ENCODE data around the gene KRTAP20-3.

KRTAP20-3 gene

DNA sequence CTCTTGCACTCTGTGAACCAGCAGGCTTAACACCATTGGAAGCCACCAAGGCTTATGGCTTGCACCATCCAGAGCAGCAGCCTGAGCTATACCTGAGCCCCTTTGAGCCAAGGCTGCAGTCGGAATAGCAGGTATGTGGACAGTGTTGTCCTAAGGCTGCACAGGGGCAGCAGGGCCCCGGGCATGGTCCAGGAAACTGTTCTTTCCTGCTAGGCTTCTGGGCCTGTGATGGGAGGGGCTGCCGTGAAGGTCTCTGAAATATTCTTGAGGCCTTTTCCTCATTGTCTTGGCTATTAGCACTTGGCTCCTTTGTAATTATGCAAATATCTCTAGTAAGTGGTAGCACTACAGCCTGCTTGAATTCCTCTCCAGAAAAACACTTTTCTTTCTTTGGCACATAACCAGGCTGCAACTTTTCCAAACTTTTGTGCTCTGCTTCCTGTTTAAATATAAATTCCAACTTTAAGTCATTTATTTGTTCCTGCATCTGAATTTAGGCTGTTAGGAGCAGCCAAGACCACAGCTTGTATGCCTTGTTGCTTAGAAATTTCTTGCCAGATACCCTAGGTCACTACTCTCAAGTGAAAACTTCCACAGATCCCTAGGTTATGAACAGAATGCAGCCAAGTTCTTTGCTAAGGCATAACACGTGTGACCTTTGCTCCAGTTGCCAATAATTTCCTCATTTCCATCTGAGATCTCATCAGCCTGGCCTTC is 17.1 kb upstream of the KRTAP20-3 start:
- TF ChIP-seq, protein P1, sequence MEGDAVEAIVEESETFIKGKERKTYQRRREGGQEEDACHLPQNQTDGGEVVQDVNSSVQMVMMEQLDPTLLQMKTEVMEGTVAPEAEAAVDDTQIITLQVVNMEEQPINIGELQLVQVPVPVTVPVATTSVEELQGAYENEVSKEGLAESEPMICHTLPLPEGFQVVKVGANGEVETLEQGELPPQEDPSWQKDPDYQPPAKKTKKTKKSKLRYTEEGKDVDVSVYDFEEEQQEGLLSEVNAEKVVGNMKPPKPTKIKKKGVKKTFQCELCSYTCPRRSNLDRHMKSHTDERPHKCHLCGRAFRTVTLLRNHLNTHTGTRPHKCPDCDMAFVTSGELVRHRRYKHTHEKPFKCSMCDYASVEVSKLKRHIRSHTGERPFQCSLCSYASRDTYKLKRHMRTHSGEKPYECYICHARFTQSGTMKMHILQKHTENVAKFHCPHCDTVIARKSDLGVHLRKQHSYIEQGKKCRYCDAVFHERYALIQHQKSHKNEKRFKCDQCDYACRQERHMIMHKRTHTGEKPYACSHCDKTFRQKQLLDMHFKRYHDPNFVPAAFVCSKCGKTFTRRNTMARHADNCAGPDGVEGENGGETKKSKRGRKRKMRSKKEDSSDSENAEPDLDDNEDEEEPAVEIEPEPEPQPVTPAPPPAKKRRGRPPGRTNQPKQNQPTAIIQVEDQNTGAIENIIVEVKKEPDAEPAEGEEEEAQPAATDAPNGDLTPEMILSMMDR (IDR thresholded peaks at IDR 0.05) = no peak
- Histone ChIP-seq H3K36me3 (no peaks in the 10 kb centered on the region), H3K27me3 (no peaks in the 10 kb centered on the region), H3K27ac (no peak overlapping the region), H3K4me1 (ENCODE audit: control insufficient read depth in 1 of 2, insufficient read depth in 1 of 2, low read depth in 1 of 2, low read length in 1 of 2) (no peaks in the 10 kb centered on the region), H3K4me3 (ENCODE audit: low read depth in 1 of 2, low read length in 1 of 2) (no peak overlapping the region), H3K9me3 (no peaks in the 10 kb centered on the region)

- Histone ChIP-seq H3K4me1 (ENCODE audit: control insufficient read depth in 1 of 2, insufficient read depth in 1 of 2, low read depth in 1 of 2, low read length in 1 of 2) (no peaks in the 10 kb centered on the region), H3K27me3 (no peaks in the 10 kb centered on the region), H3K9me3 (no peaks in the 10 kb centered on the region), H3K27ac (no peak overlapping the region), H3K36me3 (no peaks in the 10 kb centered on the region), H3K4me3 (ENCODE audit: low read depth in 1 of 2, low read length in 1 of 2) (no peak overlapping the region)
- TF ChIP-seq, protein P1 (IDR thresholded peaks at IDR 0.05) = no peak
These were observed 14.6 kb upstream of the KRTAP20-3 start for GRCh38 chr21:30628109-30628508.

DNA sequence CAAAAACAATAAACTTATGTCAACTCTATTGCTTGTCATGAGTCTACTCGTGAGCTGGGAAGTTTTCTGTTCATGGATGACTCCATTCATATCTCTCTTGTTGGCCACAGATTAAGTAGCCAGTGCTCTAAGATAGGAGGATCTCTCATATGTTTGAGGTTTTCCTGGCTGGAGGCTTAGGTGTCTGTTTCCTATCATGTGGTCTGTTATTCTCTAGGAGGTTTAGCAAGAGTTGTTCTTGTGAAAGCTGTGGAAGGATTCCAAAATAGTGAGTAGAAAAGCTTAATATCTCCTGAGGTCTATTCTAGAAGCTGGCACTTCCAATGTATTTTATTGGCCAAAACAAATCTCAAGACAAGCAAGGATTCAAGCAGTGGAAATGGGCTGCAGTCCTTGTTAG is 13.5 kb upstream of the KRTAP20-3 start:
- TF ChIP-seq, protein P1 (IDR thresholded peaks at IDR 0.05) = no peak
- H3K36me3 ChIP-seq = no peaks in the 10 kb centered on the region
- H3K27ac ChIP-seq = no peak overlapping the region

GRCh38 chr21:30634906-30635305 is 7.8 kb upstream of the KRTAP20-3 start, which contains the start of gene KRTAP20-2:
Gene KRTAP20-2 (plus strand): TSS chr21:30635206. CDS start chr21:30635264, 58 bp downstream.
- Histone ChIP-seq H3K4me3 (ENCODE audit: low read depth in 1 of 2, low read length in 1 of 2) (no peak within 1 kb of the TSS), H3K27me3 (no peaks in the 10 kb centered on the region), H3K27ac (no peak within 1 kb of the TSS), H3K36me3 (no peaks in the 10 kb centered on the region), H3K4me1 (ENCODE audit: control insufficient read depth in 1 of 2, insufficient read depth in 1 of 2, low read depth in 1 of 2, low read length in 1 of 2) (no peaks in the 10 kb centered on the region), H3K9me3 (no peaks in the 10 kb centered on the region)
- TF ChIP-seq, protein P1 (IDR thresholded peaks at IDR 0.05) = no peak

More for the DNA sequence above, 13.5 kb upstream of the KRTAP20-3 start:
- Histone ChIP-seq H3K4me3 (ENCODE audit: low read depth in 1 of 2, low read length in 1 of 2) (no peak overlapping the region), H3K27me3 (no peaks in the 10 kb centered on the region), H3K4me1 (ENCODE audit: control insufficient read depth in 1 of 2, insufficient read depth in 1 of 2, low read depth in 1 of 2, low read length in 1 of 2) (no peaks in the 10 kb centered on the region), H3K9me3 (no peaks in the 10 kb centered on the region)

GRCh38 chr21:30638686-30639085 is 4.0 kb upstream of the KRTAP20-3 start:
- H3K4me1 ChIP-seq (ENCODE audit: control insufficient read depth in 1 of 2, insufficient read depth in 1 of 2, low read depth in 1 of 2, low read length in 1 of 2) = no peaks in the 10 kb centered on the region
- TF ChIP-seq, protein P1 (IDR thresholded peaks at IDR 0.05) = no peak

More at GRCh38 chr21:30638686-30639085, 4.0 kb upstream of the KRTAP20-3 start:
- Histone ChIP-seq H3K36me3 (no peaks in the 10 kb centered on the region), H3K9me3 (no peaks in the 10 kb centered on the region), H3K27me3 (no peaks in the 10 kb centered on the region), H3K4me3 (ENCODE audit: low read depth in 1 of 2, low read length in 1 of 2) (no peak overlapping the region), H3K27ac (no peak overlapping the region)

Data from neutrophil (primary cell).